Breast epithelium (tissue), 3 donors: Measurements from ENCODE around the gene SYNE1.

Experiments
- POLR2A ChIP-seq: fragments of 450-650 bp; IDR thresholded peaks from one replicate; pipeline ENCODE4 v1.6.1; 2016; ENCODE audit warnings: antibody characterized with exemption, mild to moderate bottlenecking, moderate library complexity
- POLR2AphosphoS5 ChIP-seq, 3 donors: sonication (generic); formaldehyde crosslinking; IDR thresholded peaks; one replicate each; pipeline ENCODE4 v1.6.1; 2017; ENCODE audit warnings: antibody characterized with exemption in 3 of 3
- TF ChIP-seq, protein P1 (sequence below), 3 donors: fragments of 450-650 bp; IDR thresholded peaks; one replicate each; pipeline ENCODE4 v1.5.1; 2016 to 2017; ENCODE audit warnings: antibody characterized with exemption in 3 of 3, mild to moderate bottlenecking in 3 of 3, moderate library complexity in 3 of 3

- TF ChIP-seq, protein P1, sequence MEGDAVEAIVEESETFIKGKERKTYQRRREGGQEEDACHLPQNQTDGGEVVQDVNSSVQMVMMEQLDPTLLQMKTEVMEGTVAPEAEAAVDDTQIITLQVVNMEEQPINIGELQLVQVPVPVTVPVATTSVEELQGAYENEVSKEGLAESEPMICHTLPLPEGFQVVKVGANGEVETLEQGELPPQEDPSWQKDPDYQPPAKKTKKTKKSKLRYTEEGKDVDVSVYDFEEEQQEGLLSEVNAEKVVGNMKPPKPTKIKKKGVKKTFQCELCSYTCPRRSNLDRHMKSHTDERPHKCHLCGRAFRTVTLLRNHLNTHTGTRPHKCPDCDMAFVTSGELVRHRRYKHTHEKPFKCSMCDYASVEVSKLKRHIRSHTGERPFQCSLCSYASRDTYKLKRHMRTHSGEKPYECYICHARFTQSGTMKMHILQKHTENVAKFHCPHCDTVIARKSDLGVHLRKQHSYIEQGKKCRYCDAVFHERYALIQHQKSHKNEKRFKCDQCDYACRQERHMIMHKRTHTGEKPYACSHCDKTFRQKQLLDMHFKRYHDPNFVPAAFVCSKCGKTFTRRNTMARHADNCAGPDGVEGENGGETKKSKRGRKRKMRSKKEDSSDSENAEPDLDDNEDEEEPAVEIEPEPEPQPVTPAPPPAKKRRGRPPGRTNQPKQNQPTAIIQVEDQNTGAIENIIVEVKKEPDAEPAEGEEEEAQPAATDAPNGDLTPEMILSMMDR (IDR thresholded peaks at IDR 0.05), result no peak
- no peak for TF ChIP-seq POLR2A
- no peak for TF ChIP-seq POLR2AphosphoS5 (IDR thresholded peaks at IDR 0.05)
Measured at GRCh38 chr6:152263582-152263981, 373.6 kb downstream of the SYNE1 start.
